ENCODE results near the gene CGB2.
"Not testable (repeated sequence)": the region's sequence is repeated elsewhere in the genome, so short reads cannot be mapped to it uniquely, and the experiment has no call there.

The CGB2 gene

GRCh38 chr19:49031642-49032301 is at the start of gene CGB2:
Gene CGB2, plus strand, starts transcription at chr19:49031890. Its CDS starts 206 bp downstream, at chr19:49032096.
- not testable (repeated sequence) for DNase-seq (ENCODE audit: low spot score)

- no peak for DNase-seq (ENCODE audit: low spot score)
Measured at GRCh38 chr19:48982280-48982679, 49.4 kb upstream of the CGB2 start.

GRCh38 chr19:48985711-48986110 is 46.0 kb upstream of the CGB2 start:
- no peak for DNase-seq (ENCODE audit: low spot score)

GRCh38 chr19:48986211-48986610 is 45.5 kb upstream of the CGB2 start:
- DNase-seq (ENCODE audit: low spot score) = no peak

- DNase-seq (ENCODE audit: low spot score) = no peak
Measured at GRCh38 chr19:48987323-48987722, 44.4 kb upstream of the CGB2 start.

GRCh38 chr19:48988286-48988685 is 43.4 kb upstream of the CGB2 start:
- DNase-seq (ENCODE audit: low spot score) = no peak

GRCh38 chr19:48988860-48989259 is 42.8 kb upstream of the CGB2 start:
- DNase-seq (ENCODE audit: low spot score) = no peak

- DNase-seq (ENCODE audit: low spot score) = no peak
Measured at GRCh38 chr19:48989701-48990291, 41.9 kb upstream of the CGB2 start.

GRCh38 chr19:48990400-48990799 is 41.3 kb upstream of the CGB2 start:
- DNase-seq (ENCODE audit: low spot score) = no peak

GRCh38 chr19:48991011-48991609 is 40.6 kb upstream of the CGB2 start:
- DNase-seq (ENCODE audit: low spot score) = no peak

GRCh38 chr19:48991873-48992580 is 39.7 kb upstream of the CGB2 start:
- DNase-seq (ENCODE audit: low spot score) = peak; percentile 77

GRCh38 chr19:48992581-48993174 is 39.0 kb upstream of the CGB2 start:
- no peak for DNase-seq (ENCODE audit: low spot score)

GRCh38 chr19:48993175-48994034 is 38.3 kb upstream of the CGB2 start, which contains the start of the genes GYS1 and RUVBL2:
Gene GYS1, minus strand, starts transcription at chr19:48993309. Its CDS starts 197 bp downstream, at chr19:48993112.
Gene RUVBL2, plus strand, starts transcription at chr19:48993887. Its CDS starts 25 bp downstream, at chr19:48993912.
- peak; percentile 100 for DNase-seq (ENCODE audit: low spot score)

- DNase-seq (ENCODE audit: low spot score) = no peak
Measured at GRCh38 chr19:48994035-48994386, 37.7 kb upstream of the CGB2 start.

GRCh38 chr19:48997972-48998371 is 33.7 kb upstream of the CGB2 start:
- DNase-seq (ENCODE audit: low spot score) = peak; percentile 48

- DNase-seq (ENCODE audit: low spot score) = peak; percentile 77
Measured at GRCh38 chr19:48999481-49000325, 32.0 kb upstream of the CGB2 start.

GRCh38 chr19:49004133-49004532 is 27.6 kb upstream of the CGB2 start:
- no peak for DNase-seq (ENCODE audit: low spot score)

GRCh38 chr19:49004964-49005614 is 26.6 kb upstream of the CGB2 start:
- DNase-seq (ENCODE audit: low spot score) = no peak

- DNase-seq (ENCODE audit: low spot score) = no peak
Measured at GRCh38 chr19:49006905-49007304, 24.8 kb upstream of the CGB2 start.

GRCh38 chr19:49009828-49010227 is 21.9 kb upstream of the CGB2 start:
- DNase-seq (ENCODE audit: low spot score) = no peak
